Stimulated activated naive CD4-positive, alpha-beta T cell (primary cell): Measurements from ENCODE around the gene TTI1.

Experiments used
- DNase-seq, 6 experiments: peaks; one replicate each; lab custom pipeline; 2025; lab: John Stamatoyannopoulos, UW

TTI1 gene

DNA sequence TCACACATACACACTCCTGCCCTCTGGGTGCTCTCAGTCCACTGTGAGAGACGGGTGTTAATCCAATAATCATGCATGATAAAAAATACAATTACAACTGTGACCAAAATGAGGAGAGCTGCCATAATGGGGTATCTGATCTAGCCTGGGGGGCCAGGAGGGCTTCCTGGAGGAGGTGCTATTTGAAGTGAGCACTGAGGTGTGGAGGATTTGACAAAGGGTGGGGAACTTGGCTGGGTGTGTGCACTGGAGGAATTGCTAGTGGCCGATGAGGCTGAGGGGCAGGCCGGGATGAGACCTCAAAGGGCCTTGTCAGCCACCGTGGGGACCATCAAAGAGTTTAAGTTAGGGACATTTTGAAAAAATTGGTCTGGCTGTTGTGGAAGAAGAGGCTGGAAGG lies 95.6 kb downstream of the TTI1 start:
- DNase-seq = no peak

DNA sequence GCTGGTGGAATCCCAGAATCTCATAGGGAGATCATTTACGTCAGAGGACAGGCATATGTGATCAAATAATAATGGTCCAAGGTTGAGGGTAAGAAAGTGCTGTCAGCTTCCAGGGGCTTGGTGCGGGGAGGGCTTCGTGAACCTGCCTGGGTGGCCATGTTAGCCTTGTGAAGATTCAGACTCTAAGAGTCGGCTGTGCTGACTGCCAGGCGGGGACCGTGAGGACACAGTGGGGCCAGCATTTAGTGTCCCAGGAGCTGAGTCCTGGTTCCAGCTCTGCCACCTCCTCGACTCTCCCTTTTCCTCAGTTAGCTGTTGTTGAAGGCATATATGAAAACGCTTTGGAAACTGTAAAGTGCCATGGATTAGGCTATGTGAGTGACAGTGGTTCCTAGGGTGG lies 96.8 kb downstream of the TTI1 start:
- no peak for DNase-seq

DNA sequence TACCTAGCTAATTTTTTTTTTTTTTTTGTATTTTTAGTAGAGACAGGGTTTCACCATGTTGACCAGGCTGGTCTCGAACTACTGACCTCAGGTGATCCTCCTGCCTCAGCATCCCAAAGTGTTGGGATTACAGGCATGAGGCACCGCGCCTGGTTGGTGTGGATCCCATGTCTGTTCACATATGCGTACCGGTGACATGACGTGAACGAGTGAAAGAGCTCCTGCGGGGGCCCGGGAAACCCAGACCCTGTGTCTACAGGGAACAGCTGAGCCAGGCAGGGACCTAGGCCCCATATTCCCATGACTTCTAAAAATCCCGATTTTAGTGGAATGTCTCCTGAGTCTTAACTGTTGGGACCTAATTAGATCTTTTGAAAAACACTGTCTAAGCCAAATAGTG lies 97.2 kb downstream of the TTI1 start:
- no peak for DNase-seq

DNA sequence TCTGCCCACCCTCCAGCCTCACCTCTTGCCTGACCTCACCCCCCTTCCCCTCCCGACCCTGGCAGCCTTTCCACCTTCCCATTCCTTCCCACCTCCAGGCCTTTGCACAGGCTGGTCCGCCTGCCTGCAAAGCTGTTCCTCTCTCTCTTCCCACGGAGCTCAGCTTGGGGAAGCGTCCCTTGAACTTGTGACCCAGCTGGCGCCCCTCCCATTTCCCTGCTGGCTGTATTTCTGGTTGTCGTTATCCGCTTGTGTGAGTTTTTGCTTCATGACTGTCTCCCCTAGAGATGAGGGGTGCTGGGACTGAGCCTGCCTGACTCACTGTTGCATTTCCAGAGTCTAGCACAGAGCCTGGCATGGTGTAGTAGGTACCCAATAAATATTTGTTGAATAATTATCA lies 97.8 kb downstream of the TTI1 start:
- DNase-seq = no peak

DNA sequence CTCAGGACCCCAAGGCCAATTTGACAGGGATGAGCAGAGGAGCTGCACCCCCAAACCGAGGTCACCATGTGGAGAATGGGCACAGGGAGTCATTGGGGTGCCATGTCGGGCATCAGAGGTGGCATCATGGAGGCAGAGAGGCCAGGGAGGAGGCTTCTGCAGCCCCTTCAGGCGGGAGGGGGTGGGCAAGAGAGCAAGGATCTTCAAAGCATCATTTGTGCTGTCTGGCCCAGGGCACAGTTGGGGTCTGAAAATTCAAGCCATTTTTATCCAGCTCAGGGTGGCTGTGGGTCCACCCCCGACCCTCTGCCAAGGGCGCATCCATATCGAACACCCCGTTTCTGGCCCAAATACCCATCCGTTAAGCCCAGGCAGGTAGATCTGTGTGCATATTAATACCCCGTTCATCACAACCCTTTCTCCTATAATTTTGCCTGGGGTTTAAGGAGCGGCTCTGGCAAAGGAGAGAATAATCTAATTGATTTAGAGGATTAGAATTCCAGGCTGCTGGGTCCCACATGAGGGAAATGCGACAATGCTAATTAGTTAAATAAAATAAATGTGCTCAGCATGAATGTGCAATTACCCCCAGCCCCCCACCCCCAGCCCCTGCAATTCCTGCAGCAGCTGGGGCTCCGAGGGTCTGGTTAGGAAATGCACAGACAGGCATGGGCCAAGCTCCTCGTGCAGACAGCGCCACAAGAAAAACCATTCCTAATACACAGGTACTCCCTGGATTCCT lies 98.5 kb downstream of the TTI1 start:
- DNase-seq = no peak

DNA sequence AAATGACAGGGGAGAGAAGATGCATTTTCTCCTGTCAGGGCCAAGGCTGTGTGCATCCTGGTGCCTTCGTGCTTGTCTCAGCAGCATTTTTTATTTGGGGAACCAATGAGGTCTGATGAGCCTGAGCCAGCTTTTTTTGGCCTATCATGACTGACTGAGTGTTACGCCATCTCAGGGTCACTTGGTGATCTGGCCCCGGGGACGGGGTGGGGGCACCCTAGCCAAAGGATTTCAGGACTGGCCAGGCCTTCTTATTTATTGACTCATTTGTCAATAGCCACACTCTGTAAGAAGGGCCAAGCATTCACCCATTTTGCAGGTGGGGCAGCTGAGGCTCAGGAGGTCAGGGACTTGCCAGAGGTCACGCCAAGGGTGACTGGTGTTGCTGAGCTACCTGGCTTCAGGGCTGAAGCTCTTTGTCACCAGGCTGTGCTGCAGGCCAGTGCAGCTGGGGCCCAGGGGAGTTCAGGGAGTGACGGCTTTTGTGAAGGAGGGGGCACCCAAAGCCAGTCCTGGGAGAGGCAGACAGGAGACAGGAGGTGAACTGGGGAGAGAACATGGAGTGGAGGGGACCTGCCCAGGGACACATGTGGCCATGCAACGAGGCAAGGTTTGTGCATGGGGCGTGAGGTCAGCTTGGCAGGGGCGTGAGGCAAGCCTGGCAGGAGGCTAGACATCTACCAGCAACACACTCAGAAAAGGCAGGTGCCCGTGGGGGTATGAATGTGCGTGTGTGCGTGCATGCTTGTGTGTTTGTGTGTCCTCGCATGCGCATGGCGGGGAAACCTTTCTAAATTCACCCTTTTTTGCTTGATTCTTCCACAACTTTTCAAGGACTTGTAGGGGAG lies 99.2 kb downstream of the TTI1 start:
- DNase-seq = no peak
